Heart left ventricle (tissue), 16 donors: ENCODE results near the gene FOXRED2. TPM values are rescaled to one million over a fixed set of nuclear protein-coding genes. Genes with fewer than 3 reads are reported as not detected.
A peak's percentile ranks its signal among the peaks of the same experiment; 100 is the strongest.

Source experiments
- ATAC-seq, 4 donors: fragments of 200-7000 bp; cut with Tn5 transposase; one replicate each; pipeline ENCODE4 v1.9.1; 2020 to 2022; ENCODE audit warnings: moderate library complexity in 4 of 4, mild to moderate bottlenecking in 3 of 4, moderate number of reproducible peaks in 1 of 4
- DNase-seq, 5 donors: peaks; one replicate each; pipeline ENCODE4 v3.0.0-alpha.2; 2020
- H3K27ac ChIP-seq, 12 donors: fragments of 200-600 bp; sonication (generic) in 4 of 12; one replicate each; pipeline versions ENCODE4 v1.5.0 to v1.8.0; 2016 to 2022; ENCODE audit warnings: mild to moderate bottlenecking in 2 of 12
- H3K27me3 ChIP-seq, 9 donors: fragments of 200-600 bp; sonication (generic) in 2 of 9; one replicate each; pipeline versions ENCODE4 v1.5.1 to v1.8.0; 2016 to 2022; ENCODE audit warnings: mild to moderate bottlenecking in 3 of 9
- H3K36me3 ChIP-seq, 9 donors: fragments of 200-600 bp; sonication (generic) in 2 of 9; one replicate each; pipeline versions ENCODE4 v1.5.0 to v1.8.0; 2018 to 2022; ENCODE audit warnings: mild to moderate bottlenecking in 2 of 9
- H3K4me1 ChIP-seq, 12 donors: fragments of 200-600 bp; sonication (generic) in 4 of 12; one replicate each; pipeline versions ENCODE4 v1.5.0 to v1.8.0; 2016 to 2022; ENCODE audit warnings: mild to moderate bottlenecking in 3 of 12
- H3K4me3 ChIP-seq, 12 donors: fragments of 200-600 bp; sonication (generic) in 4 of 12; one replicate each; pipeline versions ENCODE4 v1.5.0 to v1.8.0; 2017 to 2022; ENCODE audit warnings: mild to moderate bottlenecking in 9 of 12, moderate library complexity in 4 of 12
- H3K9me3 ChIP-seq, 12 donors: fragments of 200-600 bp; sonication (generic) in 4 of 12; one replicate each; pipeline versions ENCODE4 v1.5.0 to v1.8.0; 2016 to 2022; ENCODE audit warnings: mild to moderate bottlenecking in 1 of 12
- POLR2A ChIP-seq, 2 donors: fragments of 450-650 bp; IDR thresholded peaks; one replicate each; pipeline ENCODE4 v1.6.1; 2017; ENCODE audit warnings: antibody characterized with exemption in 2 of 2, mild to moderate bottlenecking in 2 of 2, moderate library complexity in 2 of 2
- WGBS, 4 donors: extraction: QIAGEN DNeasy Blood & Tissue Kit in 2 of 4; methylation state at CpG; one replicate each; pipeline versions ENCODE4 v1.1.5 to v1.1.7; 2013 to 2018; 5-methylcytosine and 5-hydroxymethylcytosine counted together
- intact Hi-C, 10 donors: fragments of 100-400 bp; cut with DNase I; formaldehyde crosslinking; loops; one replicate each; pipeline versions ENCODE4 v1.11.1 to v1.14.2; 2022
- long read RNA-seq, 3 donors: library from polyadenylated mRNA; unstranded; transcript quantifications; one replicate each; pipeline ENCODE4 v2.0.0, GENCODE V29; 2020 to 2021
- polyA plus RNA-seq, 2 donors: library from polyadenylated mRNA; stranded (reverse); fragments of 200-250 nt; gene quantifications; one replicate each; pipeline ENCODE4 v1.2.3, GENCODE V29; 2013
- total RNA-seq, 9 donors: library from RNA; depleted of rRNA in 2 of 9; stranded (reverse); fragments of >200 nt in 2 of 9; fragmentation: NEBNext Ultra II Directional in 3 of 9; extraction: Animal tissue kit (Norgen Biotek cat#: 25700) in 3 of 9; gene quantifications; one replicate each; pipeline versions ENCODE4 v1.1.0 to v1.2.4, GENCODE V29; 2016 to 2023
- TF ChIP-seq, protein P1 (sequence below), 12 donors: fragments of 200-600 bp; sonication (generic) in 4 of 12; IDR thresholded peaks; one replicate each; pipeline versions ENCODE4 v1.5.0 to v1.8.0; 2018 to 2022; ENCODE audit warnings: antibody characterized with exemption in 12 of 12, mild to moderate bottlenecking in 5 of 12
- donor health status: ischemic (EF 13 %, LVEDD 7.1; RV severe dilation, severe dysfunction).
- donor health status: healthy with polysubstance abuse.
- donor health status: DM: no; HTN: yes; CAD: no.
- donor health status: DM: no; HTN: no; CAD: no.
- donor health status: ischemic (EF 25% LVEDD 6.9; RV normal size, moderate dysfunction).
- donor health status: ischemic (EF 25% LVEDD 5.7; RV mildly dilated, moderate dysfunction).
- donor health status: healthy.
- donor health status: DM: yes; HTN: yes; CAD: no.
- donor health status: ischemic (EF 35%, LVEDD 5.7; RV mildly dilated, moderate dysfunction).
- donor health status: nonischemic (EF 11% LVEDD 7.7; RV severe dilation, severe dysfunction).
- donor health status: DM: yes; HTN: yes; CAD: no.
- donor health status: PGD.
- donor health status: ischemic (EF 29% LVEDD 5.4; RV normal size, mild dysfunction).
- donor health status: nonischemic (EF 23%, LVEDD 6.1; RV moderate dilation, normal function).

Gene FOXRED2
- total RNA-seq (10 to 100 TPM in 3 of 9 donors, 1 to 10 TPM in 6; 5.6 to 12.1 (median 8.3) TPM), polyA plus RNA-seq (1 to 10 TPM; 3.5 to 4.7 TPM)
- long read RNA-seq, donor 1, full-length matches to known transcripts = 2 of 9 reads
- long read RNA-seq, donor 1, partial matches to known transcripts = 1 of 9 reads
- long read RNA-seq, donor 1, other reads (novel, unspliced or antisense) = 6 of 9 reads
- long read RNA-seq, donor 2, partial matches to known transcripts = 0 of 3 reads
- long read RNA-seq, donor 2, other reads (novel, unspliced or antisense) = 2 of 3 reads
- long read RNA-seq, donor 3, partial matches to known transcripts = 1 of 4 reads
- long read RNA-seq, donor 3, other reads (novel, unspliced or antisense) = 2 of 4 reads

DNA sequence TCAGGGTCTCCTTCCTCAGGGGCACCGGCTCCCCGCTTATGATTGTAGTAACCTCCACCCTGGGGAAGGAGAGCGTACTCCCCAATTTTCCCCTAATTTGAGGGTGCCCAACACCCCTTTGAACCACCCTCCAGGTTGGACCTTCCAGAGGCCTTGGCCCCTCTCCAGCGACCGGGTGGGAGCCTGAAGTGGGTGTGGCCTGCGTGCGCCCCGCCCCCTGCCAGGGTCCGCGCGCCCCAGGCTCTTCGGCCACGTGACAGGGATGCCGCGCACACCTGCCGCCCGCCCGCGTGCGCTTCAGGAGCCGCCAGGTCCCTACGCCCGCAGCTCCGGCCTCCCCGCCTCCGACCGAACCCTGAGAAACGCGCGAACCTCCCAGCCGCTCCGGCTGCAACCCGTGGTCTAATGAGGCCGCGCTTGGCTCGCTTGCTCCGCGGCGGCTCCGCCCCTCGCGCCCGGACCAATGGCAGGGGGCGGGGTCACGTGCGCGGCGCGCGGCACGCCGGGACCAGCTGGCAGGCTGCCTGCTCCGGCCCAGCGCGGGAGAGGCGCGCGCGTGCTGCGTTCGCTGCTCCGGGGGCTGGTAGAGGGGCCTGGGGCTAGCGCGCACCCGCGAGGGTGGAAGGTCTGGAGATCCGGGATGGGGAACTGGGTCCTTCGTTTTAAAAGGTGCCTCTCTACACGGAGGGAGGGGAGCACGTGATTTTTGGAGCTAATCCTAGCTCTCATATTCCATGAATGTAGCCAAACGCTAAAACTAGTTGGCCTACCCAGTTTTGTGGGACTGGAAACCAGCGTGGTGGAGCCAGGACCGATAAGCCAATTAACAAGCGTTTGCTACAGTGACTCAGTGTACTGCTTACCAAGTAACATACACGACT, at the start of gene FOXRED2:
FOXRED2 (minus strand) TSS at position 404 of the 881 bp plus-strand sequence. CDS start 618 bp downstream, outside the sequence.
- ATAC-seq (peak; percentile 73 to 91 (median 86)), DNase-seq (peak; percentile 90 to 93 (median 91))
- no peaks in the 10 kb centered on the region for H3K9me3 ChIP-seq
- H3K4me1 ChIP-seq = peaks cover 0 to 33% (median 15%) of the 10 kb centered on the region in 12 donors
- H3K27ac ChIP-seq = peak within 1 kb of the TSS in 11 of 12 donors; percentile 63 to 87 (median 79)
- 5 to 23% (median 11%) methylated on average over 17 to 75 of the region's 75 CpGs for WGBS, 4 donors
- peak within 1 kb of the TSS; percentile 45 to 71 (median 61) for H3K4me3 ChIP-seq
- peaks cover 0 to 24% (median 17%) of the 10 kb centered on the region in 9 donors for H3K36me3 ChIP-seq
- no peaks in the 10 kb centered on the region for H3K27me3 ChIP-seq
- TF ChIP-seq, protein P1, sequence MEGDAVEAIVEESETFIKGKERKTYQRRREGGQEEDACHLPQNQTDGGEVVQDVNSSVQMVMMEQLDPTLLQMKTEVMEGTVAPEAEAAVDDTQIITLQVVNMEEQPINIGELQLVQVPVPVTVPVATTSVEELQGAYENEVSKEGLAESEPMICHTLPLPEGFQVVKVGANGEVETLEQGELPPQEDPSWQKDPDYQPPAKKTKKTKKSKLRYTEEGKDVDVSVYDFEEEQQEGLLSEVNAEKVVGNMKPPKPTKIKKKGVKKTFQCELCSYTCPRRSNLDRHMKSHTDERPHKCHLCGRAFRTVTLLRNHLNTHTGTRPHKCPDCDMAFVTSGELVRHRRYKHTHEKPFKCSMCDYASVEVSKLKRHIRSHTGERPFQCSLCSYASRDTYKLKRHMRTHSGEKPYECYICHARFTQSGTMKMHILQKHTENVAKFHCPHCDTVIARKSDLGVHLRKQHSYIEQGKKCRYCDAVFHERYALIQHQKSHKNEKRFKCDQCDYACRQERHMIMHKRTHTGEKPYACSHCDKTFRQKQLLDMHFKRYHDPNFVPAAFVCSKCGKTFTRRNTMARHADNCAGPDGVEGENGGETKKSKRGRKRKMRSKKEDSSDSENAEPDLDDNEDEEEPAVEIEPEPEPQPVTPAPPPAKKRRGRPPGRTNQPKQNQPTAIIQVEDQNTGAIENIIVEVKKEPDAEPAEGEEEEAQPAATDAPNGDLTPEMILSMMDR (IDR thresholded peaks at IDR 0.05) = no peak
- peak in 1 of 2 donors; percentile 85 for TF ChIP-seq POLR2A (IDR thresholded peaks at IDR 0.05)
- intact Hi-C loops = no loop called here

DNA sequence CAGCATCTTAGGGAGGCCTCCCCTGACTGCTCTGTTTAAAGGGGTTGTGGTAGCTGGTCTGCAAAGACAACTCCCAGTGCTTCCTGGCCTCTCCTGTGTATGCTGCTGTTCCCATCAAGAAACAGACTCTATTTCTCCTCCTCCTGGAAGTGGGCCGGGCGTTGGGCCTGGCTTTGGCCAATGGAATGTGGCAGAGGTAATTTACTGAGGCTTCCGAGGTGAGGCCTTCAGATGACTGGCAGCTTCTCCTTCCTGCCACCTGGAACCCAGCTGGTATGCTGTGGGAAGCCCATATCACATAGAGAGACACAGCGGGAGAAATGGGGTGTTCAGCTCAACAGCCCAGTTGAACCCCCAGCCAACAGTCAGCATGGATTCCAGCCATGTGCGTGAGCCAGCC, 47.3 kb upstream of the FOXRED2 start:
- Histone ChIP-seq H3K9me3 (no peaks in the 10 kb centered on the region), H3K27ac (no peak overlapping the region), H3K4me1 (no peaks in the 10 kb centered on the region), H3K4me3 (no peak overlapping the region), H3K36me3 (no peaks in the 10 kb centered on the region), H3K27me3 (peaks cover 0 to 47% (median 10%) of the 10 kb centered on the region in 9 donors)
- intact Hi-C loops = no loop called here
- no peak for TF ChIP-seq POLR2A (IDR thresholded peaks at IDR 0.05)
- TF ChIP-seq, protein P1 (IDR thresholded peaks at IDR 0.05) = no peak
- no peak for ATAC-seq
- WGBS, 4 donors = 53 to 63% (median 57%) methylated on average over 3 to 5 of the region's 5 CpGs
- peak in 1 of 5 donors; percentile 23 for DNase-seq

DNA sequence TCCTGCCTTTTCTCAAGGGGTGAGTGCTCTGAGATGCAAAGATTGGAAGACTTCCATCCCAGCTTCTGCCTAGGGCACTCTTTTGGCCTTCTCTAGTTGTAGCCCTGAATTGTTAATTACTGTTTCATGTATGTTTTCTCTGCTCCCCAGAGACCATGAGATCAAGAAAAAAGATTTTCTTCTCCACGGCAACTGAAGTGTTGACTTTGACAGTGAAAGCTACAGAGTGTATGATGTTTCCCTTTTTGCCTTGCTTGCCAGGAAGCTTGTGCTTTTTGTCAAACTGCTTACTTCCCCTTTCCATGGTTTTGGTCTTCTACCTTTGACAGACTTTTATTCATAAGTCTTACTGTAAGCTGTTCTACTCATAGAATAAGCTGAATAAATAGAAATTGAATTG, 45.4 kb upstream of the FOXRED2 start:
- 35 to 54% (median 47%) methylated on average over 1 of the region's 1 CpG for WGBS, 4 donors
- H3K4me1 ChIP-seq = no peaks in the 10 kb centered on the region
- no peak overlapping the region for H3K27ac ChIP-seq
- TF ChIP-seq, protein P1 (IDR thresholded peaks at IDR 0.05) = no peak
- no peak for TF ChIP-seq POLR2A (IDR thresholded peaks at IDR 0.05)
- H3K9me3 ChIP-seq = no peaks in the 10 kb centered on the region
- no peak for DNase-seq
- intact Hi-C loops = no loop called here
- no peak overlapping the region for H3K4me3 ChIP-seq
- H3K27me3 ChIP-seq = peaks cover 0 to 53% (median 10%) of the 10 kb centered on the region in 9 donors
- no peaks in the 10 kb centered on the region for H3K36me3 ChIP-seq
- ATAC-seq = no peak
